ENCODE results near the gene TRPM4.

GRCh38 chr19:49224879-49225278 lies 67.3 kb downstream of the TRPM4 start:
- TF ChIP-seq CTCF (optimal IDR thresholded peaks at IDR 0.05 in 1 of 3, IDR thresholded peaks at IDR 0.05 in 1 of 3, conservative IDR thresholded peaks at IDR 0.05 in 1 of 3; ENCODE audit: extremely low read depth in 1 of 3, insufficient read depth in 2 of 3, low read length in 3 of 3) (peak; percentile 37 to 81 (median 51)), EZH2 (IDR thresholded peaks at IDR 0.05; ENCODE audit: low read length) (no peak)
